Spleen (tissue), 7 donors: ENCODE results near the gene ERMP1.

Source experiments
- POLR2AphosphoS5 ChIP-seq, 3 donors: sonication (generic); formaldehyde crosslinking; IDR thresholded peaks; one replicate each; pipeline ENCODE4 v1.5.1; 2017; ENCODE audit warnings: antibody characterized with exemption in 3 of 3
- TF ChIP-seq, protein P1 (sequence below), 11 experiments: fragments of 200-600 bp in 7 of 11; fragments of 450-650 bp in 4 of 11; sonication (generic) in 4 of 11; IDR thresholded peaks in 8 of 11; conservative IDR thresholded peaks in 3 of 11; 1 replicate in 7 of 11; 2 replicates in 4 of 11; pipeline versions ENCODE4 v1.4.0 to v1.8.0; 2016 to 2021; ENCODE audit warnings: antibody characterized with exemption in 11 of 11, inconsistent platforms in 4 of 11, mild to moderate bottlenecking in 1 of 11
- donor health status: DM: no; HTN: no; CAD: no; lungs with moderate emphysema.
- donor health status: DM: no; HTN: no; CAD: no.
- donor health status: DM: no; HTN: no; CAD: no.

DNA sequence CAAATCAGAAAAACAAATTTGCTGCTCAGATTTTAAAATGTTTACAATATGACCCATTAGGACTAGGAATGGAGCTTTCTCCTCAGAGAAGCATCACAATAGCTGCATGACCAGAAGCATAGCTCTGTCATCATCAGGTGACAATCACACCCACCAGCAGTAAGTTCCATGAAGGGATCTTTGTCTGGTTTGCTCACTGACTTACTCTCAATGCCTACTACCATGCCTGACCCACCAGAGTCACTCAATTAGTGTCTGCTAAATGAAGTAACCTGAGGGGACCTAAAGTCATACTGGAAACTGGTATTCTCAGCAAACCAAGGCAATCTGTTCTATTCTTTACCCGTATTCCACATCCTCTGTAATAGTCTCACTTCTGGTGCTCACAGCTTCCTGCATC, 7.7 kb downstream of the ERMP1 start:
- TF ChIP-seq, protein P1, sequence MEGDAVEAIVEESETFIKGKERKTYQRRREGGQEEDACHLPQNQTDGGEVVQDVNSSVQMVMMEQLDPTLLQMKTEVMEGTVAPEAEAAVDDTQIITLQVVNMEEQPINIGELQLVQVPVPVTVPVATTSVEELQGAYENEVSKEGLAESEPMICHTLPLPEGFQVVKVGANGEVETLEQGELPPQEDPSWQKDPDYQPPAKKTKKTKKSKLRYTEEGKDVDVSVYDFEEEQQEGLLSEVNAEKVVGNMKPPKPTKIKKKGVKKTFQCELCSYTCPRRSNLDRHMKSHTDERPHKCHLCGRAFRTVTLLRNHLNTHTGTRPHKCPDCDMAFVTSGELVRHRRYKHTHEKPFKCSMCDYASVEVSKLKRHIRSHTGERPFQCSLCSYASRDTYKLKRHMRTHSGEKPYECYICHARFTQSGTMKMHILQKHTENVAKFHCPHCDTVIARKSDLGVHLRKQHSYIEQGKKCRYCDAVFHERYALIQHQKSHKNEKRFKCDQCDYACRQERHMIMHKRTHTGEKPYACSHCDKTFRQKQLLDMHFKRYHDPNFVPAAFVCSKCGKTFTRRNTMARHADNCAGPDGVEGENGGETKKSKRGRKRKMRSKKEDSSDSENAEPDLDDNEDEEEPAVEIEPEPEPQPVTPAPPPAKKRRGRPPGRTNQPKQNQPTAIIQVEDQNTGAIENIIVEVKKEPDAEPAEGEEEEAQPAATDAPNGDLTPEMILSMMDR (IDR thresholded peaks at IDR 0.05 in 8 of 11, conservative IDR thresholded peaks at IDR 0.05 in 3 of 11), result no peak
- TF ChIP-seq POLR2AphosphoS5 (IDR thresholded peaks at IDR 0.05), result no peak
